GM13977 (cell line): ENCODE measurements around the gene SUGP2.

Source experiments
- DNase-seq: peaks from one replicate; pipeline ENCODE4 v3.0.0; 2012; ENCODE audit warnings: low spot score
- in situ Hi-C: fragments of 300-500 bp; cut with MboI; formaldehyde crosslinking; loops from one replicate; pipeline ENCODE4 v1.12.0; 2022; ENCODE audit warnings: low sequenced_read_pairs, low pct_unique_long_range_greater_than_20kb, mixed read lengths, inconsistent platforms; ENCODE audit not compliant: unreplicated experiment
- TF ChIP-seq, protein P1 (sequence below): IDR thresholded peaks from 2 replicates; pipeline ENCODE4 v1.5.1; 2012; ENCODE audit warnings: mild to moderate bottlenecking, control low read depth; ENCODE audit not compliant: insufficient read depth; ENCODE audit errors: extremely low read depth, missing control alignments

The SUGP2 gene

DNA sequence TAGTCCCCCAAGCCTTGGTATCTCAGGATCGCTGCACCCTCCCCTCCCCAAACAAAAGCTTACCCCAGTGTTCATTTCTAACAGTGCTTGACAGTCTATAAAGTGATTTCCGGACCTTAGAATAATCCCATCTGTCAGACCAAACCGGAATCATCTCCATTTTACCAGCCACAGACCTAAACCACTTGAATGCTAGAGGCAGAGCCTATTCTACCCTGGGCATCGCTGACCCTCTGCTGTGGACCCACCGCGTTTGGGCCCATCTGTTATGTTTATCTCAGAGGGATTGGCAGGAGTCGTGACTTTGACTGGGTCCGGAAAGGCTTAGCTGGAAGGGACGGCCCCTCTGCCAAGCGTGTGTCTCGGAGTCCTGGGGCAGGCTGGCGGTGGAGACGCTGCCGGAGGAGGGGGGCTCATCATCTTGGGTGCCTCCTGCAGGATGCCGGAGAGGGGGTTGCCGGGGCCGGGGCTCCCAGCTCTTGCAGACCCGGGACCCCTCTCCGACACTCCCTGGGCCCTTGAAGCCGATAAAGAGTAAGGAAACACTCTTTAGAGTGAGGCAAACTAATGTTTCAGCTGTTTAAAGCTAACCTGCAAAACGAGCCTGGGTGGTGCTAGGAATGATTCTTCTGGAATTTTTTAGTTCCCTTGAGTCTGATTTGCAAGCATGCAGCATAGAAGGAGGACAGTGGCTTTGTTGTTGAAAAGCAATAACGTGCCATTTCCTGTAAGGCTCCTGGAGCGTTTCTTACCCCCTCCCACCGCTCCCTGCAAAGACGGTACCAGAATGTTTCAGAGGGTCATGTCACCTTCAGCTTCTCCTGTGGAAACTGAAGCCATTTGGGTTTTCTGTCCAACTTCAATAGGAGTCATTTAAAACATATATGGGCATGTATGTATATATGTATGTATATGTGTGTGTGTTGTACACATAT lies 31.8 kb upstream of the SUGP2 start:
- DNase-seq: peak; percentile 49
- in situ Hi-C loops: no loop called here
- TF ChIP-seq, protein P1, sequence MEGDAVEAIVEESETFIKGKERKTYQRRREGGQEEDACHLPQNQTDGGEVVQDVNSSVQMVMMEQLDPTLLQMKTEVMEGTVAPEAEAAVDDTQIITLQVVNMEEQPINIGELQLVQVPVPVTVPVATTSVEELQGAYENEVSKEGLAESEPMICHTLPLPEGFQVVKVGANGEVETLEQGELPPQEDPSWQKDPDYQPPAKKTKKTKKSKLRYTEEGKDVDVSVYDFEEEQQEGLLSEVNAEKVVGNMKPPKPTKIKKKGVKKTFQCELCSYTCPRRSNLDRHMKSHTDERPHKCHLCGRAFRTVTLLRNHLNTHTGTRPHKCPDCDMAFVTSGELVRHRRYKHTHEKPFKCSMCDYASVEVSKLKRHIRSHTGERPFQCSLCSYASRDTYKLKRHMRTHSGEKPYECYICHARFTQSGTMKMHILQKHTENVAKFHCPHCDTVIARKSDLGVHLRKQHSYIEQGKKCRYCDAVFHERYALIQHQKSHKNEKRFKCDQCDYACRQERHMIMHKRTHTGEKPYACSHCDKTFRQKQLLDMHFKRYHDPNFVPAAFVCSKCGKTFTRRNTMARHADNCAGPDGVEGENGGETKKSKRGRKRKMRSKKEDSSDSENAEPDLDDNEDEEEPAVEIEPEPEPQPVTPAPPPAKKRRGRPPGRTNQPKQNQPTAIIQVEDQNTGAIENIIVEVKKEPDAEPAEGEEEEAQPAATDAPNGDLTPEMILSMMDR: no peak

DNA sequence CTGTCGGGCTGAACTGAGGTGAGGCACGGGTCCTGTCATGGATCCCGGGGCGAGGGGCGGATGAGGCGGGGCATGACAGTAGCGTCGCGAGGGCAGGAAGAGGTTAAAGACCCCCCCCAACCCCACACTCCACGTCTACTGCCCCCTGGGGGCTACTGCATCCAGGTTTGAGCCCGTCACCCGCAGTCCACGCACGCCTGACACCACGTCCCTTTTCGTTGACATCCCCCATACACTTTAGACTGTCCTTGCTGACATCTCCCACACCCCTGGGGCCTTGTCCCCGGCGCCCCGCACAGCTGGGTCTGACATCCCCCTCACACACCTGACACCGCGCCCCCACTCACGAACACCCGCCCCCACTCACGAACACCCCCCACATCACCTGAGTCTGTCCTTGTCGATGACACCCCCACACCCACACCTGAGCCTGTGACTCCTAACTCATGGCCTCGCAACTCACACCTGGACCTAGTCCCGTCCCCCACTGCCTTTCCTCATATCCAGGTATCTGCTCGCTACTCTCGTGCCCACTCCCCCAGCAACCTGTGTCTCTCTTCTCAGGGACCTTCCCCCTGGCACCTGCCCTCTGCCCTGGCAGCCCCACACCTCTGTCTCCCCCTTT lies 30.9 kb upstream of the SUGP2 start:
- in situ Hi-C loops: no loop called here
- TF ChIP-seq, protein P1: peak; percentile 55
- no peak for DNase-seq

- TF ChIP-seq, protein P1: no peak
- DNase-seq: peak; percentile 100
- in situ Hi-C loops: no loop called here
Measured at GRCh38 chr19:19063183-19064097, 30.1 kb upstream of the SUGP2 start, which contains the start of gene SLC25A42. Gene SLC25A42, plus strand, starts transcription at chr19:19063994. Its CDS starts 32,131 bp downstream, at chr19:19096125.

DNA sequence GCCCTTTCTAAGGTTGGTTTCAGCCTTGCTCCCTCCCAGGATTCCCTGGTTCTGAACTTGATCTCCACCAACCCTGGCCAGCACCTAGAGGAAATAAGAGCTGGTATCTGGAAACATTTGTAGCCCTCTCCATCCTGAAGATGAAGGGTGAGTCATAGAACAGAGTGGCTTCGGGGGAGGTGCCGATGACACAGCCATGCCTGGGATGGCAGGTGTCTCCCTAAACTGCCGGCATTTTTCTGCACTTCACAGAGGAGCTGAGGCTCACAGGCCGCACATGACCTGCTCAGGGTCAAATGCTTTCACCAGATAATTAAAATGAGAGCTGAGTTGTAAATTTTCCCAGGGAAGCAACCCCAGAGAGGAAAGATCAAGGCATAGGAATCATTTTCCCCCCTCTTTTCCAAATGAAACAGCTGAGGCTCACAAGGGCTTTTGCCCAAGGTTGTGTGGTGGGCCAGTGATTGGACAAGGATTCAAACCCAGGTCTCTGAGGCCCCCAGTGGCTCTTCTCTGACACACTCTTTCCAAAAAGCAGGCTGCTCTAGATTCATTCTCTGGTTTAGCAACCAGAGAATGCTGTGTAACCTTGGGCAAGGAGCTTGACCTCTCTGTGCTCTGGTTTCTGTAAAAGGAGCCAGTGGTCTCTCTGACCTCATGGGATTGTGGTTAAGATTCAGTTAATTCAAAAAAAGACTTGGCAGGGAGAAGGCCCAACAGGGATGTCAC lies 29.3 kb upstream of the SUGP2 start:
- in situ Hi-C loops: no loop called here
- TF ChIP-seq, protein P1: no peak
- no peak for DNase-seq

DNA sequence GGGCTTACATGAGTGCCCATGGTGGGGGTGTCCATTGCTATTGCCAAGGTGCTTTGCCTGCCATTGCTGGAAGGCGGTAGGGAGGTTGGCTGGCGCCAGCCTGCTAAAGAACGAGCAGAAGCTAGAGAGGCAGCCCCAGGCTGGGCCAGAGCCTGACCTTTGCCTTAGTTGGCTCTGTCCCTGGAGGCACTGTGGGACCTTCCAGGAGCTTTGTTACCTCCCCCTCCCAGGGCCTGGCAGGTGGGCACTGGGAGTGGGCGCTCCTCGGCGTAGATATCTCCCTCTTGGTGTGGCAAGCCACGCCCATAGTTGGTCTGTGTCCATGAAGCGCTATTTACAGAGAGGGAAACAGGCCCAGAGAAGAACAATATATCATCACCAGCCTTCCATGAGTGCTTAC lies 28.2 kb upstream of the SUGP2 start:
- in situ Hi-C loops: no loop called here
- TF ChIP-seq, protein P1: no peak
- no peak for DNase-seq
